Endothelial cell of umbilical vein (primary cell): ENCODE data around the gene TNFRSF8. TPM values are rescaled to one million over a fixed set of nuclear protein-coding genes. Genes with fewer than 3 reads are reported as not detected.

Experiments used
- BruUV-seq: library from RNA; stranded (reverse); fragments of 400-500 nt; replicated peaks from 2 replicates; lab custom pipeline; 2021; lab: Mats Ljungman, UMichigan
- CTCF ChIA-PET: fragments of 300-600, 350-600 bp; sonication (Branson Sonifier 250); formaldehyde crosslinking; loops from one replicate; lab custom pipeline; 2021; ENCODE audit warnings: antibody characterized with exemption, inconsistent platforms; lab: Charles Lee
- POLR2A ChIA-PET: fragments of 300-600, 350-600 bp; sonication (Branson Sonifier 250); formaldehyde crosslinking; loops from one replicate; lab custom pipeline; 2021; ENCODE audit warnings: antibody characterized with exemption, inconsistent platforms; lab: Charles Lee
- DNase-seq: peaks from one replicate; pipeline ENCODE4 v3.0.0-alpha.2; 2011; ENCODE audit warnings: low read depth, low spot score
- FAIRE-seq: peaks from 2 replicates; lab custom pipeline; 2011; peaks lifted over from hg19 to GRCh38; lab: Jason Lieb, UNC
- H2AFZ ChIP-seq: 2 replicates; pipeline ENCODE4 v1.6.0; 2012; ENCODE audit warnings: low read depth, low read length, control low read depth, inconsistent platforms
- H3K27ac ChIP-seq: 2 replicates; pipeline ENCODE4 v1.5.1; 2011; ENCODE audit warnings: low read depth, mild to moderate bottlenecking, control low read depth, low read length, moderate library complexity; ENCODE audit not compliant: insufficient read depth
- H3K27me3 ChIP-seq, 2 experiments: 2 replicates each; pipeline versions ENCODE4 v1.6.0 to v1.6.1; 2011; ENCODE audit warnings: low read length in 2 of 2, mixed read lengths in 1 of 2; ENCODE audit not compliant: control insufficient read depth in 2 of 2, insufficient read depth in 2 of 2
- H3K36me3 ChIP-seq, 2 experiments: 2 replicates in 1 of 2; 3 replicates in 1 of 2; pipeline ENCODE4 v1.5.1; 2011; ENCODE audit warnings: low read length in 2 of 2, mild to moderate bottlenecking in 1 of 2, moderate library complexity in 1 of 2; ENCODE audit not compliant: control insufficient read depth in 2 of 2, insufficient read depth in 2 of 2; ENCODE audit errors: extremely low read depth in 1 of 2
- H3K4me1 ChIP-seq: 3 replicates; pipeline ENCODE4 v1.5.1; 2011; ENCODE audit warnings: mild to moderate bottlenecking, low read length; ENCODE audit not compliant: control insufficient read depth, insufficient read depth; ENCODE audit errors: extremely low read depth
- H3K4me2 ChIP-seq: 2 replicates; pipeline ENCODE4 v1.6.1; 2011; ENCODE audit warnings: low read length, control low read depth, mixed read lengths; ENCODE audit not compliant: insufficient read depth
- H3K4me3 ChIP-seq, 3 experiments: fragments of 200-600 bp in 1 of 3; sonication (generic), shearing (Covaris generic) in 1 of 3; replicated peaks in 1 of 3; 2 replicates each; pipeline ENCODE4 v1.5.1; 2011 to 2016; ENCODE audit warnings: control low read depth in 3 of 3, low read length in 3 of 3, mild to moderate bottlenecking in 2 of 3, inconsistent platforms in 1 of 3, low read depth in 1 of 3, moderate library complexity in 1 of 3; ENCODE audit not compliant: insufficient read depth in 1 of 3
- H3K79me2 ChIP-seq: 2 replicates; pipeline ENCODE4 v1.6.0; 2012; ENCODE audit warnings: low read length, inconsistent platforms; ENCODE audit not compliant: control insufficient read depth, insufficient read depth
- H3K9ac ChIP-seq: replicated peaks from 2 replicates; pipeline ENCODE3; 2011; ENCODE audit warnings: low read length, control low read depth; ENCODE audit not compliant: insufficient read depth; ENCODE audit errors: extremely low read depth
- H3K9me1 ChIP-seq: replicated peaks from 3 replicates; pipeline ENCODE4 v1.6.0; 2011; ENCODE audit warnings: mild to moderate bottlenecking, low read length; ENCODE audit not compliant: control insufficient read depth, insufficient read depth; ENCODE audit errors: extremely low read depth
- H3K9me3 ChIP-seq: replicated peaks from 2 replicates; pipeline ENCODE4 v1.5.1; 2012; ENCODE audit warnings: low read length, inconsistent platforms; ENCODE audit not compliant: control insufficient read depth, insufficient read depth
- H4K20me1 ChIP-seq: replicated peaks from 2 replicates; pipeline ENCODE3; 2011; ENCODE audit warnings: mild to moderate bottlenecking, low read length; ENCODE audit not compliant: control insufficient read depth, insufficient read depth; ENCODE audit errors: extremely low read depth
- EZH2 ChIP-seq: IDR thresholded peaks from 2 replicates; pipeline ENCODE4 v1.6.1; 2012; ENCODE audit warnings: borderline replicate concordance, low read depth, mild to moderate bottlenecking, moderate library complexity, low read length, inconsistent platforms; ENCODE audit not compliant: severe bottlenecking
- FOS ChIP-seq: IDR thresholded peaks from 2 replicates; pipeline ENCODE4 v1.6.1; 2011; ENCODE audit warnings: mild to moderate bottlenecking, low read length, moderate library complexity, borderline replicate concordance; ENCODE audit not compliant: insufficient read depth
- JUN ChIP-seq: IDR thresholded peaks from 2 replicates; pipeline ENCODE4 v1.6.1; 2011; ENCODE audit warnings: borderline replicate concordance, low read depth; ENCODE audit not compliant: insufficient read length, insufficient read depth
- MYC ChIP-seq: IDR thresholded peaks from one replicate; pipeline ENCODE4 v1.6.1; 2011; ENCODE audit warnings: mild to moderate bottlenecking, low read depth, low read length
- POLR2AphosphoS5 ChIP-seq: IDR thresholded peaks from 2 replicates; pipeline ENCODE4 v1.6.1; 2012; ENCODE audit warnings: low read depth, mild to moderate bottlenecking, control low read depth, low read length, moderate library complexity; ENCODE audit not compliant: insufficient read depth
- dilution Hi-C: fragments of 300-500 bp; cut with MboI; formaldehyde crosslinking; loops from one replicate; pipeline ENCODE4 v1.15.0; 2019; ENCODE audit warnings: low sequenced_read_pairs; ENCODE audit not compliant: extremely low pct_ligation_motif_present
- intact Hi-C: fragments of 100-400 bp; cut with micrococcal nuclease; formaldehyde crosslinking; loops from one replicate; pipeline ENCODE4 v1.10.0; 2022
- polyA plus RNA-seq, 4 experiments: library from polyadenylated mRNA; depleted of rRNA in 3 of 4; stranded (reverse) in 3 of 4; unstranded in 1 of 4; fragments of >200 nt; gene quantifications; 2 replicates each; pipeline versions ENCODE4 v1.2.1 to v1.2.3, GENCODE V29; 2011 to 2012; ENCODE audit warnings: missing spikeins in 1 of 4
- total RNA-seq: library from RNA; stranded (reverse); gene quantifications from 2 replicates; pipeline ENCODE4 v1.2.3, GENCODE V29; 2021
- TF ChIP-seq, protein P1 (sequence below), 2 donors: IDR thresholded peaks; 1 replicate in 1 of 2; 2 replicates in 1 of 2; pipeline ENCODE4 v1.5.1; 2011; ENCODE audit warnings: low read length in 2 of 2, mild to moderate bottlenecking in 2 of 2, moderate library complexity in 2 of 2, control low read depth in 1 of 2, inconsistent platforms in 1 of 2, low read depth in 1 of 2; ENCODE audit not compliant: insufficient read depth in 1 of 2; ENCODE audit errors: extremely low read depth in 1 of 2
- TF ChIP-seq, protein P2 (sequence below): IDR thresholded peaks from 2 replicates; pipeline ENCODE4 v1.6.1; 2011; ENCODE audit not compliant: insufficient read depth, insufficient read length

TNFRSF8 gene
- total and polyA plus RNA-seq, 2 donors (not counting 3 experiments of a cell fraction or from before 2014, with no cell fraction given), result 0.47 TPM; not detected in 1

- Histone ChIP-seq H3K36me3 (peaks cover 0 to 28% of the 10 kb centered on the region in 2 experiments), H3K4me3 (no peak overlapping the region), H4K20me1 (no peaks in the 10 kb centered on the region), H3K4me1 (peaks cover 25% of the 10 kb centered on the region), H3K9me1 (no peaks in the 10 kb centered on the region), H3K79me2 (peaks cover 12% of the 10 kb centered on the region), H3K27me3 (no peaks in the 10 kb centered on the region), H3K4me2 (no peak overlapping the region), H3K9ac (no peak overlapping the region), H3K9me3 (no peaks in the 10 kb centered on the region), H3K27ac (no peak overlapping the region), H2AFZ (no peak overlapping the region)
- intact Hi-C loops (no loop called here), dilution Hi-C loops (no loop called here)
- ChIA-PET POLR2A (no interaction called here), CTCF (interaction anchor here (0.7 to 8.3 kb wide), 5 partner anchors 11 to 70 kb away, joined by 3 to 118 read pairs (median 3); no protein-coding TSS in a partner anchor)
- no TSS peak for BruUV-seq
- DNase-seq, result no peak
- TF ChIP-seq, protein P1, sequence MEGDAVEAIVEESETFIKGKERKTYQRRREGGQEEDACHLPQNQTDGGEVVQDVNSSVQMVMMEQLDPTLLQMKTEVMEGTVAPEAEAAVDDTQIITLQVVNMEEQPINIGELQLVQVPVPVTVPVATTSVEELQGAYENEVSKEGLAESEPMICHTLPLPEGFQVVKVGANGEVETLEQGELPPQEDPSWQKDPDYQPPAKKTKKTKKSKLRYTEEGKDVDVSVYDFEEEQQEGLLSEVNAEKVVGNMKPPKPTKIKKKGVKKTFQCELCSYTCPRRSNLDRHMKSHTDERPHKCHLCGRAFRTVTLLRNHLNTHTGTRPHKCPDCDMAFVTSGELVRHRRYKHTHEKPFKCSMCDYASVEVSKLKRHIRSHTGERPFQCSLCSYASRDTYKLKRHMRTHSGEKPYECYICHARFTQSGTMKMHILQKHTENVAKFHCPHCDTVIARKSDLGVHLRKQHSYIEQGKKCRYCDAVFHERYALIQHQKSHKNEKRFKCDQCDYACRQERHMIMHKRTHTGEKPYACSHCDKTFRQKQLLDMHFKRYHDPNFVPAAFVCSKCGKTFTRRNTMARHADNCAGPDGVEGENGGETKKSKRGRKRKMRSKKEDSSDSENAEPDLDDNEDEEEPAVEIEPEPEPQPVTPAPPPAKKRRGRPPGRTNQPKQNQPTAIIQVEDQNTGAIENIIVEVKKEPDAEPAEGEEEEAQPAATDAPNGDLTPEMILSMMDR (IDR thresholded peaks at IDR 0.05; ENCODE audit: extremely low read depth in 1 of 2, insufficient read depth in 1 of 2, low read depth in 1 of 2, low read length in 2 of 2), result no peak
- TF ChIP-seq FOS (no peak), POLR2AphosphoS5 (no peak), JUN (no peak), MYC (no peak), EZH2 (no peak)
- TF ChIP-seq, protein P2, sequence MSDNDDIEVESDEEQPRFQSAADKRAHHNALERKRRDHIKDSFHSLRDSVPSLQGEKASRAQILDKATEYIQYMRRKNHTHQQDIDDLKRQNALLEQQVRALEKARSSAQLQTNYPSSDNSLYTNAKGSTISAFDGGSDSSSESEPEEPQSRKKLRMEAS, result no peak
- no peak for FAIRE-seq
Observed at GRCh38 chr1:12188657-12189327, 125.7 kb downstream of the TNFRSF8 start.
